ENCODE results near the gene GTF3A. TPM values are rescaled to one million over a fixed set of nuclear protein-coding genes. Genes with fewer than 3 reads are reported as not detected.
A peak's percentile ranks its signal among the peaks of the same experiment; 100 is the strongest.

GTF3A gene
- total RNA-seq, 4 donors from 2014 or later = 82.5 to 93.1 (median 89.2) TPM

DNA sequence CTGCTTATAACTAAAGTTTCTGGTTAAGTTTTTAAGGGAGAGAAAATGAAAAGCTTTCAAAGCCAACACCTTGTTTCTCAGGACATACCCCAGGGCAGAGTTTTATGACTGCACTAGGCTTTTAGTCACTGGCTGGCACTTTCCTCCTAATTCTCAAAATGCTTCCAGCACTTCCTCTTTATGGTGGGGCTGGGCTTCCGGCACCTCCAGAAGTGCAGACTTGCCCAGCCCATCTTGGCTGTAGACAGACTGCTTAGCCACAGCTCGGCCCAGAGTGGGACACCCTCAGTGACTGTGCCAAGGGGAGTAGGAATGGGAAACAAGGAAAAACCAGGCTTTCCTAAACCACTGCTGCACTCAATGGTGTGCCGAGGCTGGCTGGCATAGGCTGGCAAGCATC lies 23.2 kb upstream of the GTF3A start:
- Histone ChIP-seq H3K4me1 (peaks cover 21% of the 10 kb centered on the region), H3K9me3 (no peaks in the 10 kb centered on the region), H3K4me3 (no peak overlapping the region), H3K27ac (no peak overlapping the region), H3K27me3 (peaks cover under 1% of the 10 kb centered on the region), H3K36me3 (no peaks in the 10 kb centered on the region)
- WGBS = 11% methylated on average over 3 of the region's 3 CpGs
- no peak for DNase-seq (ENCODE audit: low spot score in 2 of 2)
- TF ChIP-seq, protein P1, sequence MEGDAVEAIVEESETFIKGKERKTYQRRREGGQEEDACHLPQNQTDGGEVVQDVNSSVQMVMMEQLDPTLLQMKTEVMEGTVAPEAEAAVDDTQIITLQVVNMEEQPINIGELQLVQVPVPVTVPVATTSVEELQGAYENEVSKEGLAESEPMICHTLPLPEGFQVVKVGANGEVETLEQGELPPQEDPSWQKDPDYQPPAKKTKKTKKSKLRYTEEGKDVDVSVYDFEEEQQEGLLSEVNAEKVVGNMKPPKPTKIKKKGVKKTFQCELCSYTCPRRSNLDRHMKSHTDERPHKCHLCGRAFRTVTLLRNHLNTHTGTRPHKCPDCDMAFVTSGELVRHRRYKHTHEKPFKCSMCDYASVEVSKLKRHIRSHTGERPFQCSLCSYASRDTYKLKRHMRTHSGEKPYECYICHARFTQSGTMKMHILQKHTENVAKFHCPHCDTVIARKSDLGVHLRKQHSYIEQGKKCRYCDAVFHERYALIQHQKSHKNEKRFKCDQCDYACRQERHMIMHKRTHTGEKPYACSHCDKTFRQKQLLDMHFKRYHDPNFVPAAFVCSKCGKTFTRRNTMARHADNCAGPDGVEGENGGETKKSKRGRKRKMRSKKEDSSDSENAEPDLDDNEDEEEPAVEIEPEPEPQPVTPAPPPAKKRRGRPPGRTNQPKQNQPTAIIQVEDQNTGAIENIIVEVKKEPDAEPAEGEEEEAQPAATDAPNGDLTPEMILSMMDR (IDR thresholded peaks at IDR 0.05) = no peak
- TF ChIP-seq POLR2A (IDR thresholded peaks at IDR 0.05) (no peak), POLR2AphosphoS5 (IDR thresholded peaks at IDR 0.05) (no peak), EP300 (IDR thresholded peaks at IDR 0.05) (no peak)

DNA sequence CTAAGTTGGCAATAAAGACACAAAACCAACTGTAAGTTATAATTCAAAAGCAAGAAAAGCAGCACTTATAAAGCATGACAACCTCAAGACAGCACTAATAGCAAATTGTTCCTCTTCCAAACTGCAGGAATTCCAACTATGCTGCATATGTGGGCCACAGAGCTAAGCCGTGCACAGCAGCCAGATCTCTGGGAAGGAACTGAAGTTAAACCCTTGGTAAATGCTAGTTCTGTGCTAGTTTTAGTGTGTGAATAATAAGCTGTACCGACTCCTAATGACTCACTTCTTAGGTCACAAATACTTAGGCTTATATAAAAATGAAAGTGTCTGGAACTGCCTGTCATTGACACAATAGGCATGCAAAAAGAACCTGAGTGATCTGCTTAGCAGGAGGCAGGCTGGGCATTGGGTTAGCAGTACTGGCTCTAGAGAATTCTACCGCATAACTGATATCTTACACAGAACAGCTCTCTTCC lies 21.2 kb upstream of the GTF3A start:
- Histone ChIP-seq H3K27ac (peak overlapping the region; percentile 27), H3K9me3 (no peaks in the 10 kb centered on the region), H3K36me3 (no peaks in the 10 kb centered on the region), H3K4me3 (no peak overlapping the region), H3K4me1 (peaks cover 21% of the 10 kb centered on the region), H3K27me3 (no peaks in the 10 kb centered on the region)
- no peak for DNase-seq (ENCODE audit: low spot score in 2 of 2)
- TF ChIP-seq, protein P1 (IDR thresholded peaks at IDR 0.05) = no peak
- no peak for TF ChIP-seq POLR2AphosphoS5 (IDR thresholded peaks at IDR 0.05)
- TF ChIP-seq POLR2A (IDR thresholded peaks at IDR 0.05) = no peak
- no peak for TF ChIP-seq EP300 (IDR thresholded peaks at IDR 0.05)
- WGBS = 23% methylated on average over 3 of the region's 3 CpGs

DNA sequence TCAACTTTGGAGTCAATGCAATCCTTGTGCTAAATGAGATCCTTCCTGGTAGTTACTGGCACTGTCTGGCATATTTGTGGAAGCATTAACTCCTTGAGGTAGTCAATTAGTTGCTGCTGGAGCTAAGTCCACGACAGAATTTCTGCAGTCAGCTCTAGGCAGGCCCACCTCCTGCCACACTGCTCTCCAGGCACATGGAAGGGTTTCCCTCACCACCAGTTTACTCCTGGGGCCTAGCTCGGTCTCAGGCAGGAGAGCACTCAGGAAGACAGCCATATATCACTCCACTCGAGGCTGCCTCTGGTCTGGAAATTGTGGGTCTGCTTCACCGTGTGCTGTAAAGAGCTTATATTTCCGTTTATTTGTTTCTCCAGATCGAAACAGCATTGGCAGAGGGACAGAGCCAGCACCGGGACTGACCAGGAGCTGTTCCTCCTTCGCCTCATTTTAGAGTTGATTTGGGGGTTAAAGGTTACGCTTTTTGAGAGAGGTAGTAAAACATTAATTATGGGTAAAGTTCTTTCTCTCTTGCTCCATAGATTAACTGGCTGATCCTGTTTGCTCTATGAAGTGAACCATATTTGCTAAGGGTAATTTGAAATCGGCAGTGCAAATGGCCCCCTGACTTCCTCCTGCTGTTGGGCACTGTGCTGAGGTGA lies 20.6 kb upstream of the GTF3A start:
- Histone ChIP-seq H3K4me3 (no peak overlapping the region), H3K27ac (peak overlapping the region; percentile 27), H3K4me1 (peaks cover 21% of the 10 kb centered on the region), H3K27me3 (no peaks in the 10 kb centered on the region), H3K9me3 (no peaks in the 10 kb centered on the region), H3K36me3 (no peaks in the 10 kb centered on the region)
- TF ChIP-seq, protein P1 (IDR thresholded peaks at IDR 0.05) = no peak
- no peak for TF ChIP-seq POLR2AphosphoS5 (IDR thresholded peaks at IDR 0.05)
- TF ChIP-seq EP300 (IDR thresholded peaks at IDR 0.05) = no peak
- TF ChIP-seq POLR2A (IDR thresholded peaks at IDR 0.05) = no peak
- no peak for DNase-seq (ENCODE audit: low spot score in 2 of 2)
- whole genome bisulfite sequencing = 74% methylated on average over 10 of the region's 10 CpGs

DNA sequence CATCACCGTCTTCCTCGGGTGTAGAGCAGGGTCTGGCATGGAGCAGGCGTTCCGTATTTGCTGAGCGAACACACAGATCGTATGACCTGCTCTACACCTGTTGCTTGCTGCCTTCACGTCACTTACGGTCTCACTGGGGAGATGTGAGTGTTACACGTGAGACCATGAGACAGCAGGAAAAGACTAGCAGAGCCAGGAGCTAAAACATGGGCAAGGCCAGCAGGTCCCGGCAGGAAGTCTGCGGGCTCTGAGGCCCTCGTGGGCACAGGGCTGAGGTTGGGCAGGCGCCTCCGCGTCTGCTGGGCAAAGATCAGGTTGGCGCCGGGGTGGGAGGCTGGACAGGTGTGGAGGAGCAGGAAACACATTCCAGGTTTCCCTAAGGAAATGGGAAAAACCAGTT lies 19.7 kb upstream of the GTF3A start:
- no peaks in the 10 kb centered on the region for H3K27me3 ChIP-seq
- no peak overlapping the region for H3K4me3 ChIP-seq
- TF ChIP-seq EP300 (IDR thresholded peaks at IDR 0.05) = no peak
- TF ChIP-seq POLR2A (IDR thresholded peaks at IDR 0.05) = no peak
- no peak for TF ChIP-seq POLR2AphosphoS5 (IDR thresholded peaks at IDR 0.05)
- TF ChIP-seq, protein P1 (IDR thresholded peaks at IDR 0.05) = no peak
- H3K36me3 ChIP-seq = no peaks in the 10 kb centered on the region
- no peak for DNase-seq (ENCODE audit: low spot score in 2 of 2)
- no peaks in the 10 kb centered on the region for H3K9me3 ChIP-seq
- H3K27ac ChIP-seq = no peak overlapping the region
- WGBS = 94% methylated on average over 17 of the region's 17 CpGs
- H3K4me1 ChIP-seq = peaks cover 21% of the 10 kb centered on the region

GRCh38 chr13:27405546-27406134 lies 18.8 kb upstream of the GTF3A start:
- TF ChIP-seq EP300 (IDR thresholded peaks at IDR 0.05) = no peak
- no peak for TF ChIP-seq POLR2A (IDR thresholded peaks at IDR 0.05)
- TF ChIP-seq, protein P1 (IDR thresholded peaks at IDR 0.05) = no peak
- TF ChIP-seq POLR2AphosphoS5 (IDR thresholded peaks at IDR 0.05) = no peak
- Histone ChIP-seq H3K9me3 (no peaks in the 10 kb centered on the region), H3K4me1 (peaks cover 21% of the 10 kb centered on the region), H3K36me3 (no peaks in the 10 kb centered on the region), H3K27ac (no peak overlapping the region), H3K4me3 (no peak overlapping the region), H3K27me3 (no peaks in the 10 kb centered on the region)
- 90% methylated on average over 5 of the region's 5 CpGs for WGBS
- no peak for DNase-seq (ENCODE audit: low spot score in 2 of 2)
